K562 (cell line): Measurements from ENCODE around the gene L3MBTL1. TPM values are rescaled to one million over a fixed set of nuclear protein-coding genes. Genes with fewer than 3 reads are reported as not detected.
"Not testable (repeated sequence)": the region's sequence is repeated elsewhere in the genome, so short reads cannot be mapped to it uniquely, and the experiment has no call there.

Experiments used
- ATAC-seq: fragments of 200-7000 bp; cut with Tn5 transposase; 3 replicates; pipeline ENCODE4 v1.9.1; 2020; ENCODE audit warnings: moderate library complexity
- BruUV-seq: library from RNA; stranded (reverse); fragments of 400-500 nt; replicated peaks from 2 replicates; lab custom pipeline; 2021; lab: Mats Ljungman, UMichigan
- CTCF ChIA-PET: fragments of 300-600 bp; formaldehyde crosslinking; extraction: SDS; loops from one replicate; lab custom pipeline; 2021; ENCODE audit warnings: low intra/inter-chr PET ratio; lab: Yijun Ruan, JAX
- POLR2A ChIA-PET: fragments of 300-600, 350-650 bp; sonication (Branson Sonifier 250); formaldehyde crosslinking; extraction: SDS; loops from one replicate; lab custom pipeline; 2021; ENCODE audit warnings: antibody characterized with exemption, inconsistent platforms; lab: Yijun Ruan, JAX
- DNase-seq, 4 experiments: peaks; one replicate each; pipeline versions ENCODE4 v3.0.0 to v3.0.0-alpha.2; 2011 to 2018; ENCODE audit warnings: low spot score in 3 of 4, mixed read lengths in 3 of 4; ENCODE audit errors: extremely low read depth in 1 of 4
- FAIRE-seq: peaks from 2 replicates; lab custom pipeline; 2011; peaks lifted over from hg19 to GRCh38; lab: Jason Lieb, UNC
- H2AFZ ChIP-seq: 2 replicates; pipeline ENCODE4 v1.6.0; 2011; ENCODE audit warnings: low read depth, low read length, control low read depth, inconsistent platforms
- H3K27ac ChIP-seq: fragments of 200-600 bp; 3 replicates; pipeline ENCODE4 v1.8.0; 2011; ENCODE audit warnings: low read depth, mild to moderate bottlenecking, control low read depth, inconsistent platforms, low read length, moderate library complexity, mixed read lengths; ENCODE audit errors: extremely low read depth
- H3K27me3 ChIP-seq, 2 experiments: fragments of 300-600 bp in 1 of 2; 2 replicates in 1 of 2; 3 replicates in 1 of 2; pipeline versions ENCODE4 v1.6.0 to v1.8.0; 2011; ENCODE audit warnings: inconsistent platforms in 2 of 2, low read length in 2 of 2, mild to moderate bottlenecking in 1 of 2, mixed read lengths in 1 of 2, moderate library complexity in 1 of 2; ENCODE audit not compliant: control insufficient read depth in 2 of 2, insufficient read depth in 2 of 2
- H3K36me3 ChIP-seq: fragments of 300-600 bp; 3 replicates; pipeline ENCODE4 v1.8.0; 2011; ENCODE audit warnings: mild to moderate bottlenecking, low read length, inconsistent platforms; ENCODE audit not compliant: control insufficient read depth, insufficient read depth
- H3K4me1 ChIP-seq, 2 experiments: fragments of 200-600 bp in 1 of 2; replicated peaks in 1 of 2; 2 replicates in 1 of 2; 3 replicates in 1 of 2; pipeline versions ENCODE4 v1.5.1 to v1.8.0; 2011; ENCODE audit warnings: inconsistent platforms in 2 of 2, low read length in 2 of 2, mild to moderate bottlenecking in 1 of 2, mixed read lengths in 1 of 2, moderate library complexity in 1 of 2; ENCODE audit not compliant: control insufficient read depth in 2 of 2, insufficient read depth in 2 of 2
- H3K4me2 ChIP-seq: 2 replicates; pipeline ENCODE4 v1.6.1; 2011; ENCODE audit warnings: low read length, control low read depth, inconsistent platforms, mixed read lengths; ENCODE audit not compliant: insufficient read depth
- H3K4me3 ChIP-seq: fragments of 200-600 bp; sonication (generic), shearing (Covaris generic); 2 replicates; pipeline ENCODE4 v1.5.1; 2016; ENCODE audit warnings: control low read depth, inconsistent platforms
- H3K79me2 ChIP-seq: fragments of 200-600 bp; 3 replicates; pipeline ENCODE4 v1.8.0; 2011; ENCODE audit warnings: low read length, inconsistent platforms; ENCODE audit not compliant: control insufficient read depth, insufficient read depth
- H3K9ac ChIP-seq, 2 experiments: 2 replicates each; pipeline versions ENCODE4 v1.6.0 to v1.6.1; 2011; ENCODE audit warnings: low read depth in 2 of 2, low read length in 2 of 2, control low read depth in 1 of 2, inconsistent platforms in 1 of 2, mild to moderate bottlenecking in 1 of 2, mixed read lengths in 1 of 2; ENCODE audit not compliant: insufficient read depth in 1 of 2
- H3K9me1 ChIP-seq: one replicate; pipeline ENCODE4 v1.6.0; 2011; ENCODE audit warnings: inconsistent platforms, mild to moderate bottlenecking, low read length, moderate library complexity; ENCODE audit not compliant: control insufficient read depth, insufficient read depth
- H3K9me3 ChIP-seq: replicated peaks from 2 replicates; pipeline ENCODE4 v1.5.1; 2011; ENCODE audit warnings: low read depth, low read length, inconsistent platforms; ENCODE audit not compliant: control insufficient read depth, insufficient read depth
- H4K20me1 ChIP-seq: replicated peaks from 2 replicates; pipeline ENCODE4 v1.6.1; 2011; ENCODE audit warnings: low read length, inconsistent platforms, mixed read lengths; ENCODE audit not compliant: control insufficient read depth, insufficient read depth
- E2F5 ChIP-seq: sonication (generic); formaldehyde crosslinking; IDR thresholded peaks from 2 replicates; pipeline ENCODE4 v1.8.0; 2022; ENCODE audit warnings: mild to moderate bottlenecking, missing genetic modification reagents
- HOMEZ ChIP-seq: fragments of 250-450 bp; sonication (Bioruptor Pico); IDR thresholded peaks from 2 replicates; pipeline ENCODE4 v1.4.0; 2020; ENCODE audit warnings: mild to moderate bottlenecking, moderate library complexity
- ZNF584 ChIP-seq: fragments of 200-800 bp; sonication (Bioruptor generic); IDR thresholded peaks from 2 replicates; pipeline ENCODE4 v1.6.1; 2016; ENCODE audit warnings: low read depth, mild to moderate bottlenecking, missing genetic modification characterization, missing compliant biosample characterization
- WGBS: fragments of 100-300 bp; shearing (Covaris generic); methylation state at CpG from one replicate; pipeline ENCODE4 v1.1.6; 2016; ENCODE audit warnings: low coverage, mixed read lengths; ENCODE audit not compliant: insufficient coverage; ENCODE audit errors: missing lambda C conversion rate; 5-methylcytosine and 5-hydroxymethylcytosine counted together
- in situ Hi-C: fragments of 300-500 bp; cut with MboI; formaldehyde crosslinking; loops from 4 replicates; pipeline ENCODE4 v1.15.0; 2018; ENCODE audit warnings: inconsistent platforms, mixed read lengths
- intact Hi-C: fragments of 100-400 bp; cut with micrococcal nuclease; formaldehyde crosslinking; loops from 2 replicates; pipeline ENCODE4 v1.14.2; 2022
- polyA plus RNA-seq, 8 experiments: library from polyadenylated mRNA; depleted of rRNA in 4 of 8; stranded (reverse) in 5 of 8; unstranded in 3 of 8; fragments of >200 nt; fragmentation: Nextera tagmentation in 2 of 8; fragmentation: Illumina TruSeq in 1 of 8; extraction: Ambion mirVana in 2 of 8; extraction: Trizol in 1 of 8; gene quantifications; 2 replicates each; pipeline versions ENCODE4 v1.2.1 to v1.2.3, GENCODE V29; 2011 to 2014; ENCODE audit warnings: inconsistent platforms in 1 of 8, missing spikeins in 1 of 8
- total RNA-seq, 7 experiments: library from RNA; depleted of rRNA in 6 of 7; stranded (reverse); fragments of >200 nt in 6 of 7; fragmentation: Illumina TruSeq in 2 of 7; extraction: Trizol in 2 of 7; gene quantifications; 2 replicates each; pipeline versions ENCODE4 v1.2.1 to v1.2.3, GENCODE V29; 2011 to 2021; ENCODE audit warnings: low replicate concordance in 1 of 7

The L3MBTL1 gene
- total and polyA plus RNA-seq, 9 of the 15 experiments (the other 6 are each of a cell fraction or from before 2014, with no cell fraction given) = 0.77 to 10.0 (median 4.4) TPM

DNA sequence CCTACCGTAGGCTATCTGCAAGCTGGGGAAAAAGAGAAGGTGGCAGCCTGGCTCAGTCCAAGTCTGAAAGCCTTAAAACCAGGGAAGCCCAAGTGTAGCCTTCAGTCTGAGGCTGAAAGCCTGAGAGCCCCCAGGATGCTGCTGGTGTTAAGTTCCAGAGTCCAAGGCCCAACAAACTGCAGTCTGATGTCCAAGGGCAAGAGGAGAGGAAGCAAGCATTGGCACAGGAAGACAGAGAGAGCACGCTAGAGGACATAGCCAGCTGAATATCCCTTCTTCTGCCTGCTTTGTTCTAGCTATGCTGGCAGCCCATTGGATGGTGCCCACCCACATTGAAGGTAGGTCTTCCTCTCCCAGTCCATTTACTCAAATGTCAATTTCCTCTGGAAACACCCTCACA, 12.1 kb upstream of the L3MBTL1 start (continued):
- TF ChIP-seq HOMEZ (CRISPR knock-in tag) (no peak), E2F5 (CRISPR knock-in tag) (no peak), ZNF584 (CRISPR knock-in tag) (no peak)

DNA sequence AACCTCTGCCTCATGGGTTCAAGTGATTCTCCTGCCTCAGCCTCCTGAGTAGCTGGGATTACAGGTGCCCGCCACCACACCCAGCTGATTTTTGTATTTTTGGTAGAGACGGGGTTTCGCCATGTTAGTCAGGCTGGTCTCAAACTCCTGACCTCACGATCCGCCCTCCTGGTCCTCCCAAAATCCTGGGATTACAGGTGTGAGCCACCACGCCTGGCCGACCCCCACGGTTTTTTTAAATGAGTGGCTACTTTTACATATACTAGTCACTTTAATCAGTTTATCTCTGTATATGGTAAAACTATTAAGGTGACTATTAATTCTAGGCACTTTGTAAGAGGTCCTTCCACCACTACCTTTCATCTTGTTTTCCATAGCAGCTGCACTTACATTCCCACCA, 5.5 kb upstream of the L3MBTL1 start:
- H3K36me3 ChIP-seq, H3K9ac ChIP-seq, H3K79me2 ChIP-seq, intact Hi-C loops, CTCF ChIA-PET, H3K9me3 ChIP-seq, H4K20me1 ChIP-seq, ATAC-seq, H2AFZ ChIP-seq, H3K9me1 ChIP-seq, H3K4me1 ChIP-seq, BruUV-seq, H3K4me3 ChIP-seq, H3K4me2 ChIP-seq, FAIRE-seq, in situ Hi-C loops, H3K27ac ChIP-seq, DNase-seq: not testable (repeated sequence)
- 10% methylated on average over 8 of the region's 8 CpGs for WGBS
- H3K27me3 ChIP-seq = peaks cover 17 to 30% of the 10 kb centered on the region in 2 experiments
- POLR2A ChIA-PET = interaction anchor here (1.1 to 1.5 kb wide), 2 partner anchors 12 to 44 kb away, joined by 3 to 4 read pairs; no protein-coding TSS in a partner anchor
